ENCODE results near the gene CEP170B.
"Not testable (repeated sequence)": the region's sequence is repeated elsewhere in the genome, so short reads cannot be mapped to it uniquely, and the experiment has no call there.

Gene CEP170B

DNA sequence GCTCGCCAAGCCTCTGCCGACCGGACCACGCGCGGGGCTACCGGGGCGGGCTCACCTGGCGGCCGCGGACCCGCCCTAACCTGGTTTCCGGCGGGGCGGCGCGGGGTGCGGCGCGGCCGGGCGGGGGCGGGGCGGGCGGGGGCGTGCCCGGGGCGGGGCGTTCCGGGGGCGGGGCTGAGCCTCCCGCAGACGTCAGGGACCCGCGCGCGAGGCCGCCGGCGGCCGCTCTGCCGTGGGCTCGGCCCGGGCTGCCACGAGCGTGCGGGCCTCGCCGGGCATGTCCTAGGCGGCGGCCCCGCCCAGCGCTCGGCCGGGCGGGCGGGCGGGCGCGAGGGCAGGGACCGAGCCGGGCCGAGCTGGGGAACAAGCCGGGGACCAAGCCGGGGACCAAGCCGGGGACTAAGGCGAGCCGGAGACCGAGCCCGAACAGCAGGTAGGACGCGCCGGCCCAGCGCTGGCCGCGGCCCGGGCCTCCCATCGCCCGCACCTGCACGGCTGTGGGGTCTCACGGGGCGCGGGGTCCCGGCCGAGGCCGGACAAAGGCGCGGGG, at the start of gene CEP170B:
CEP170B (plus strand) TSS at position 188 of the 550 bp plus-strand sequence. CDS start 3,183 bp downstream, outside the sequence.
- DNase-seq: no peak

DNA sequence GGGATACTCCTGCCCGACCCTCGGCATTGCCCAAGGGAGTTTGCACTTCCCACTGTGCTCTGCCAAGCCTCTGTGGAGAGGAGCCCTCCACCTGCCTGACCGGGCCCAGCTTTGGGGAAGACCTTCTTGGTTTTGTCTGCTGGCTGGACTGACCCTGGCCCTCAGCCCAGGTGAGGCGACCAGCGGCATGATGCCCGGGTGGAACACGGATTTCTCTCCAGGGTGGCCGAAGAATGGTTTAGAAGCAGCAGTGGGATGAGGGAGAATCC, 48.5 kb upstream of the CEP170B start:
- no peak for DNase-seq

DNA sequence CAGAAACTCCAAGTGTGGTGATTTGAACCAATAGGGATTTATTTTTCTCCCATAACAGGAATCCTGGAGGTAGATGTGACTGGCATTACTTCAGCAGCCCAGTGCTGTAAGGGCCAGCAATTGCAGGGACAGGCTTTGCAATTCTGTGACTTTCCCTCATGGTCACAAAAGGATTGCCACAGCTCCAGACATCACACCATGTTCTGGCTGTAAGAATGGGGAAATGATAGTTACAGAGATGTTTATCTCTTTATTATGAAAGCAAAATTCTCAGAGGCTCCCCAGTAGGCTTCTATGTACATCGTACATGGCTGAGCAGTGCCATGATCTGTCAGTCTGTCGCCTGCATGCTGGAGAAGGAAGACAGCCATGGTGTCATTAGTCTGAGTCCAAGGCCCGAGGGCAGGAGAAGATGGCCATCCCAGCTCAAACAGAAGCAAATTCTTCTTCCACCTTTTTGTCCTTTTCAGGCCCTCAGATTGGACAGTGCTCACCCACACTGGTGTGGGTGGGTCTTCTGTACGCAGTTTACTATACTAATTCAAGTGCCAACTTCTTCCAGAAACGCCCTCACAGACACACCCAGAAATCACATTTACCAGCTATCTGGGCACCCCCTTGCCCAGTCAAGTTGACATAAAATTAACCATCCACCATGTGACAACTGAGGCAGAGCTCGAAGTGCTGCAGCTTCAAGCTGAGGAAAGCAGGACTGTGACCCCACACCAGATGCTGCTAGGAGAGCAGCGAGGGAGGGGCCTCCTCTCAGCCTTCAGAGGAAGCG, 46.9 kb upstream of the CEP170B start:
- DNase-seq: no peak

DNA sequence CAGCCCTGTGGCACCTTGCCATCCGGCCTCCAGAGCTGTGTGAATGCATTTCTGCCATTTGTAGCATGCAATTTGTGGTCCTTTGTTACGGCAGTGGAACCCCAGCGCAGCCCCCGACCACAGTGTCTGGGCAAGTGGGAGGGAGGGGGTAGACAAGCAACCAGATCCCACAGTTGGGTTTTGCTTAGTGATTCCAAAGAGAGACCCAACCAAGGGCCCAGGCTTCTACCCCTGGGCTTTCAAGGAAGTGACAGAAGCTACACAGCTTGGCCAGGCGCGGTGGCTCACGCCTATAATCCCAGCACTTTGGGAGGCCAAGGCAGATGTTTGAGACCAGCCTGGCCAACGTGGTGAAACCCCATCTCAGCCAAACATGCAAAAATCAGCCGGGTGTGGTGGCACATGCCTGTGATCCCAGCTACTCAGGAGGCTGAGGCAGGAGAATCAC, 46.3 kb upstream of the CEP170B start:
- no peak for DNase-seq

DNA sequence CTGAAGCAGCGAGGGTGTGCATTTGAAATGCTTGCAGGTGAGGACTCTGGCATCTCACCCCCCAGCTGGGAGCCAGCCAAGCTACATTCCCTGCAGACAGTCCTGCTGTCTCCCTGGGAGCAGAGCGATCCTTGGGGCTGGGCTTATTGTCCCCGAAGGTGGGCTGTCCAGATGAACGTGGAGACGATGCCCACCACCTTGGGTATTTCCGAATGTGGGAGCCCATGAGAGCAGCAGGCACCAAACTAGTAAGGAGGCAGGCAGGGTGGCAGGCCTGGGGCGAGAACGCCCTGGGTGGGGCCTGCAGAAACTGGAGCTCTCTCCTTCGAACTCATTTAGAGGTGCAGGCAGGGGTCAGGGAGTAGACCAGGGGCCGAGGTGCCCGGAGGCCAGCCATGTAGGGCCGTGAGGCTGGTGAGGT, 45.7 kb upstream of the CEP170B start:
- DNase-seq: no peak

DNA sequence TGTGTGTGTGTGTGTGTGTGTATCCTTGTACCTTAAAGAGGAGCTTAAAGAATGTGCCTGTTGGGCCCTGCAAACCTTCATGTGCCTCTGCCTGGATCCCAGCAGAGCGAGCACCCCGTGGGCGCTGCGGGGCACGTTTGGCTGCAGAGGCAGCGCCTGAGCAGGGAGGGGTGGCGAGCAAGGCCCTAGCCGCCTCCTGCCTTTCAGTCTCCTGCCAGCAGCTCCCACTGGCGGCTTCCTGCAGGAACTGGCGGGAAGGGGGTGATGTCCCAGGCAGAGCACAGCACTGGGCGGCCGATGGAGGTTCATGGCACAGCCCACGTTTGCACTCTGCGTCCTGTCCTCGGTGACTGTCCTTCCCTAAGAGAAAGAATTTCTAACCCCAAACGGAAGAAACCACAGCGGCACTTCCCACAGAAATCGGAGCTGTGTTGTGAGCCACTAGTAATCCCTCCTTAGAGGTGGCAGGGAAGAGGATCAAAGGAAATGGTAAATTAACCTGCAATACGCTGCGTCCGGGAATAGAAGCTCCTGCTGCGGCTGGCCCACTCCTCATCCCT, 44.3 kb upstream of the CEP170B start:
- no peak for DNase-seq

DNA sequence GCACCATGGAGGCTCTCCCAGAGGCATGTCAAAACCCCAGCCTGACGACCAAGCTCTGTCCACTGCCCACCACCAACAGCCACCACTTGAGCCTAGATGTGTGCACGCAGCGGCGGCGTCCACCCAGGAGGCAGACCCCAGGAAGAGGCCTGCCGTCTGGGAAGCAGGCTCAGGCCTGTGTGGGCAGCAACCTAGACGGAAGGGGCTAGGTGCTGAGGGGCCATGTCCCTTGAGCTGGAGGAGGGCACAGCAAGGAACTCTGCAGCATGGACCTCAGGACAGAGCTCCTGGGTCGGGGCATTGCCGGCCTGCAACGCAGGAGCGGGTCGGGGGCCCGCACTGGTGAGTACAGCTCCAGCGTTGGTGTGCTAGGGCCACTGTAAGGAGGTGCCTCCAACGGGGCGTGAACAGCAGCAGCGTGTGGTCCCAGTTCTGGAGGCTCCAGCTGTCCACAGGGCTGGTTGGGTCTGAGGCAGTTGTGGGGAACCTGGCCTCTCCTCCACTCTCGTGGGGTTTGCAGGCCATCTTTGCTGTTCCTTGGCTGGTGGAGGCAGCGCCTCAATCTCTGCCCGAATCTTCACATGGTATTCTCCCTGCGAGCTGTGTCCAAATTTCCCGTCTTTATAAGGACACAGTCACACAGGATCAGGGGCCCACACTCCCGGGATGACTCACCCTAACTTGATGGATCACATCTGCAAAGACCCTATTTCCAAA, 43.7 kb upstream of the CEP170B start:
- no peak for DNase-seq

DNA sequence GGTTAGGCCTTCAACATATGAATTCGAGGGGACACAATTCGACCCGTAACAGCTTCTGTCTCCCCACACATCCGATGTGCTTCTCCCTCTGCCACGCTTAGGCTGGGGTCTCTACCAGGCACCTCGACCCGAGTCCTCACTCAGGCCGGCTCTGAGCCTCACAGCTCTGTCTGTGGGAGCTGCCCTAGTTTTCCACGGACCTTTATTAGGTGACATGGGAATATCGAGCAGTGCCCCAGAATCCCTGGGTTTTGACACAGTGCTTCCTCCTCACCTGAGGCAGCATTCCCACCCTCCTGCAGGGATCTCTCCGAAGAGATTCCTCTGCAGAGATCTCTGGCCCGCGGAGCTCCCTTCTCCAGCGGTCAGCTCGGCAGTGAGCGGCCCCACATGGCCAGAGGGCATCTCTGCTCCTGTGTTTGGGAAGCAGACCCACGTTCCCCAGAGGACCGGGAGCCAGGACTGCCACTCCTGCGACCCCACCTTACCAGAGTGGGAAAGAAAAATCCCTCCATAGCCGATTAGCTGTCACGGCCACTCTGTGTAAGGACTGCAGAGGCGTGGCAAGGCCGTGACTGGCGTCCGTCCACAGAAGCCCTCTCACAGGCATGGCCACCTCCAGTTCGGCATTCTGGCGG, 43.0 kb upstream of the CEP170B start:
- no peak for DNase-seq

DNA sequence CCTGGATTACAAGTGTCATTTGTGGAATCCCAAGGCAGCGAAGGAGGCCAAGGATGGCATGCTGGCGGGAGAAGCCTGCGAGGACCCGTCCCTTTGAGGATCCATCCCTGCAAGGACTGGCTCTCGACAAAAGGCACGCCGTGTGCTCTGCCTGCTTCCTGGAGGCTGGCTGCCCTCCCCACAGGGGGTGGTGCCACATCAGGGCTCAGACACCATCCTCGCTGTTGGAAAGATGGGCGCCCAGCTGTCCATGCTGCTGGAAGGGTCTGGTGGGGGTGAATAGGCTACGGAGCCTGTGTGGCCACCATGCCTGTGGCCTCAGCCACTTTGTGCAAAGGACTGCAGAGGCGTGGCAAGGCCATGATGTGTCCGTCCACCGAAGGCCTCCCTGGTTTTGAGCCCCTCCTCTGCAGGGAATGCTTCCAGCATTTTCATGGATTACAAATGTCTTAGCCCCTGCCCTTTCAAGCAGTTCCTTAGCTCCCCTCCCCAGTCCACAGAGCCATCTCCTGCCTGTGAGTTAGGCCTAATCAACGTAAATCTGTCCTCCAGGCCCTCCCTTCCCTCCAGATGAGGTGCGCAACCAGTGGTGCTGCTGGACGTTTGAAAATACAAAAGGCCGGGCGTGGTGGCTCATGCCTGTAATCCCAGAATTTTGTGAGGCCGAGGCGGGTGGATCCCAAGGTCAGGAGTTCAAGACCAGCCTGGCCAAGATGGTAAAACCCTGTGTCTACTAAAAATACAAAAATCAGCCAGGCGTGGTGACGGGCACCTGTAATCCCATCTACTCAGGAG, 42.0 kb upstream of the CEP170B start:
- no peak for DNase-seq

DNA sequence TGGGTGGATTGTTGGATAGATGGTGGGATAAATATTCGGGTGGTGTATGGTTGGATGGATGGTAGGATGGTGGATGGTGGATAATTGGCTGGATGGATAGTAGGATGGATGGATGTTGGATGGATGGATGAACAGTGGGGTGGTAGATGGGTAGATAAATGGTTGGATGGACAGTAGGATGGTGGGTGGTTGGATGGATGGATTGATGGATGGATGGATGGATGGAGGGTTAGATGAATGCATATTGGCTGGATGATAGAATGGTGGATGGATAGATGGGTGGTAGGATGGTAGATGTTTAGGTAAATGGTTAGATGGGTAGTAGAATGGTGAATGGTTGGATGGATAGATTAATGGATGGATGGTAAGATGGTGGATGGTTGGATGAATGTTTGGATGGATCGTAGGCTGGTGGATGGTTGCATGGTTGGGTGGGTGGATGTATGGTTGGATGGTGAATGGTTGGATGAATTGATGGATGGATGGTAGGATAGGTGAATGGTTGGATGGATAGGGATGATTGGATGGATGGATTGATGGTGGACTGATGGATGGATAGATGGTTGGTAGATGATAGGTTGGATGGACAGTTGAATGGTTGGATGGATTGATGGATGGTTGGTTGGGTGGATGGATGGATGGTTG, 40.6 kb upstream of the CEP170B start:
- no peak for DNase-seq

DNA sequence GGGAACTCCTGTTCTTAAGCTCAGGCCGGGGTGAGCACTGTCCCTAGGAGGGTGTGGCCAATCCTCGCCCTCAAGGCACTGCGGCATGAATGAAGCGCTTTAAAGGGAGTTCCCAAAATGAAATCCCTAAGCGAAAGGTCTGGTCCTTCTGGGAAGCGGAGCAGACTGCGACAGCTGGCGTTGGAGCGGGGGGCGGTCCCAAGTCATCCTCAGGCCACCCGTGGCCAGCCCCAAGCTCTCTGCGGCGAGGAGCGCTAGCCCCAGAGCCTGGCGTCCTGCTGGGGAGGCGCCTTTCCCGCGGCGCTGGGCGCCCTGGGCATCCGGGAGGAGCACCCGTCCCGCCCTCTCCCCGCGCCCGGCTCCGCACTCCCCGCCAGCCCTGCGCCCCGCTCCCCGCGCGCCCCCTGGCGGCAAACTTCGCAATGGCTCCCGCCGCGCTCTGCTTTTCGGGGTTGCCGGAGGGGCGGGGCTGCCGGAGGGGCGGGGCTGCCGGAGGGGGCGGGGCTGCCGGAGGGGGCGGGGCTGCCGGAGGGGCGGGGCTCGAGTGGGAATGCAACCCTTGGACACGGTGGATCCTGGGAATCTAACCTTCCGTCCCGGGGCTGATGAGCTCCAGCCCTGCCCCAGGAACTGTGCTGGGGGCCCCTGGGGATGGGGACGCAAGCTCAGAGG, 38.7 kb upstream of the CEP170B start:
- DNase-seq: peak; percentile 90

DNA sequence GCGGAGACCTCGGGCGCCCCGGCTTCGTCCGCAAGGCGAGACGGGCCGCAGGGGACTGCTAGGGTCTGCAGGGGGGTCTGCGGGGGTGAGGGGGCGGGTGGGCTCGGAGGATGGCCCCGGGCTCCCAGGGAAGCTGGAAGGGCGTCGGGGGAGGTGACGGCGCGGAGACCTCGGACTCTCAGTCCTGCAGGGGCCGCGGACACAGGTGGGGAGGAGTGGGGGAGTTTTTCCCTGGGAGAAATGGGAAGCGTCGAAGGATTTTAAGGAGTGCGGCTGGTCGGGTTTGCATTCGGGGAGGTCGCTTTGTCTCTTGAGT, 38.2 kb upstream of the CEP170B start:
- DNase-seq: no peak

DNA sequence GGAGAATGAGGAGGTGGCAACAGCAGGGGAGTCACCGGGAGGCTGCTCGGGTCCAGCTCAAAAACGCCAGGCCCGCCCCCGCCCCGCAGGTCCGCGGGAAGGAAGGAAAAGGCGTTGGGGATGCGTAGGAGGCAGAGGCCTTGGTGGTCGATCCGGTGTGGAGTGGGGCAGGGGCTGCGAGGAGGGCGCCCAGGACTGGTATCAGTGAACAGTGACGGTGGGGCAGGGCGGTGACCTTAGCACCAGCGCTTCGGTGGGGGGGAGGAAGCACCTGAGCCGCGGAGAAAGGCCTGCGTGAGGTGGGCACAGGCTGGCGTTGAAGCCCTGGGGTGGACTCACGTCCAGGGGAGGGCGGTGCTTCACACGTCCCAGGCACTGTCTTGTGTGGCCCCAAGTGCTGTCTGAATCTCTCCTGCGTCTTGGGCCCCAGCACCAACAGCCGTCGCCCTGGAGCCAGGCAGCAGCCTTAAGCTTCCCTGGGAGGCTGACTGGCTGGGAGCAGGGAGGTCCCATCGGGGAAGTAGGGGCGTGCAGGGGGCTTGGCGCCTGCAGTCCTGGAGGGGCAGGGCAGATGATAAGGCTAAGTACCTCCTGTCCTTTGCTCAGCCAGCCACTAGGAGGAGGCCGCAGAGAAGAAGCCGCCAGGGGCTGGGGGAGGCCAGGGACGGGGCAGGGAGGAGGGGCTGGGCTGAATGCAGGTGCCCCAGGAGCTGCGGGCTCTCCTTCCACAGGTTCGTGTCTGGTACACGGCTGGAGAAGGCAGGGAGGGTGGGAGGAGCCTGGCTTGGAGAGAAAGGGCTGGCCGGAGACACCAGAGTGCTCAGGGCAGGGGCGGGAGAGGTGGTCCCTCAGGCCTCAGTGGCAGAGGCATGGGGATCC, 37.7 kb upstream of the CEP170B start:
- peak; percentile 27 for DNase-seq

DNA sequence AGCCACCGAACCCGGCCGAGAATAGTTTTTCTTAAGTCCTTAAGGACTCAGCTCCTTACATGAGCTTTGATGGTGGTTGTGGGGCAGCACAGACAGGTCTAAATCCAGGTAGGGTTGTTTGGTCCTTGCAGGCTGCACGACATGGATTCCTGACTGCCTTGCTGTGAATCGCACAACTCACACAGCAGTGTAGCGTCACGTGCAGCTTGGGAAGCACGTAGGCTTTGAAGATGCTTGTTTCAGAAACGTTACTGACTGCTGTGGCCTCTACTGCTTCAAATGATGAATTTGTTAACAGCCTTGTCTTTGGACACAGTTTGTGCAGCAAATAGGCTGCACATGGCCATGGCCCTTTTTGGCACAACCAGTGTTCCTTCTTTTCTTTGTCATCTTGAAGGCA, 34.3 kb upstream of the CEP170B start:
- DNase-seq: no peak

DNA sequence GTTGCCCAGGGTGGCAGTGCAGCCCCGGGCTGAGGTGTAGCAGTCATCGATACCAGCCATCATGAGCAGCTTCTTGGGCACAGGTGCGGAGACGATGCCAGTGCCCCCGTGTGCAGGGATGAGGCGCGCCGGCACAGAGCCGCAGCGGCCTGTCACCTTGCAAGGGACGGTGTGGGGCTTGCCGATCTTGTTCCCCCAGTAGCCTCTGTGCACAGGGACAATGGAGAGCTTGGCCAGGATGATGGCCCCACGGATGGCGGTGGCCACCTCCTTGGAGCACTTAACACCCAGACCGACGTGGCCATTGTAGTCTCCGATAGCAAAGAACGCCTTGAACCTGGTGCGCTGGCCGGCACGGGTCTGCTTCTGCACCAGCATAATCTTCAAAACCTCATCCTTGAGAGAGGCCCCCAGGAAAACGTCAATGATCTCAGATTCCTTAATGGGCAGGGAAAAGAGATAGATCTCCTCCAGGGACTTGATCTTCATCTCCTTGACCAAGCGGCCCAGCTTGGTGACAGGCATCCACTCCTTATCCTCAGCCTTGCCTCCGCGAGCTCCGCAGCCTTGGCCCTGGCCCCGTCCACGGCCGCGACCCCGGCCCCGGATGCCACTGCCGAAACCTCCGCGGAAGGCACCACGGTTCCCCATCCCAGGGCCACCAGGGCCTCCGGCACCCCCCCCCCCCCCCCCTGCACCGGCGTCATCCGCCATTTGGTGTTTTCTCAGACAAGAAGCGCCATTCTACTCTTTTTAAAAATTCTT, 28.7 kb upstream of the CEP170B start:
- not testable (repeated sequence) for DNase-seq

DNA sequence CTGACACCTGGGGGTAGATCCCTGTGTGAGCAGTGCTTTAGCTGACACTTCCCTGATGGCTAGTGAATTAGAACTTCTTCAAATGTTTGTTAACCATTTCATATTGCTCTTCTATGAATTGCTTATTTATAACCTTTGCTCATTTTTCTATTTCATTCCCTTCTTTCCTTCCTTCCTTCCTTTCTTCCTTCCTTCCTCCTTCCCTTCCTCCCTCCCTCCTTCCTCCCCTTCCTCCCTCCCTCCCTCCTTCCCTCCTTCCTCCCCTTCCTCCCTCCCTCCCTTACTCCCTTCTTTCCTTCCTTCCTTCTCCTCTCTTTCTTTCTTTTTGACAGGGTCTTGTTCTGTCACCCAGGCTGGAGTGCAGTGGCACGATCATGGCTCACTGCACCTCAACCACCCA, 23.3 kb upstream of the CEP170B start:
- DNase-seq: no peak

DNA sequence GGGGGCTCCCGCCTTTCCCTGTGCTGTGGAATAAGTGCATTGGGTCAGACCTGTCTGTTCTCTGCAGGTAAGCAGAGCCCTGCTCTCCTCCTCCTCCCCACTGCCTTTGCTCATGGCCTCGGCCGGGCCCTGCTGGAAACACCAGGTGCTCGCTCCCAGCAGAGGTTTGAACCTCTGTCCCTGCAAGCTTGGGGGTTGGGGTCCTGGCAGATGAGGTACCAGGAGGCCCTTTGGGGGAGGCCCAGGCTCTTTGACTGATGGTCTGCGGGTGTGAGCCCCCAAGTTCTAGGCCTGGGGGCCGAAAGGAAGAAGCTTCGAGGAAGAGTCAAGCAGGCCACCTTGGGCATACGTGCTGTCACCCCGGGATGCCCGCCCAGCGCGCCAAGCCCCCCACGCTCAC, 22.1 kb upstream of the CEP170B start:
- no peak for DNase-seq

DNA sequence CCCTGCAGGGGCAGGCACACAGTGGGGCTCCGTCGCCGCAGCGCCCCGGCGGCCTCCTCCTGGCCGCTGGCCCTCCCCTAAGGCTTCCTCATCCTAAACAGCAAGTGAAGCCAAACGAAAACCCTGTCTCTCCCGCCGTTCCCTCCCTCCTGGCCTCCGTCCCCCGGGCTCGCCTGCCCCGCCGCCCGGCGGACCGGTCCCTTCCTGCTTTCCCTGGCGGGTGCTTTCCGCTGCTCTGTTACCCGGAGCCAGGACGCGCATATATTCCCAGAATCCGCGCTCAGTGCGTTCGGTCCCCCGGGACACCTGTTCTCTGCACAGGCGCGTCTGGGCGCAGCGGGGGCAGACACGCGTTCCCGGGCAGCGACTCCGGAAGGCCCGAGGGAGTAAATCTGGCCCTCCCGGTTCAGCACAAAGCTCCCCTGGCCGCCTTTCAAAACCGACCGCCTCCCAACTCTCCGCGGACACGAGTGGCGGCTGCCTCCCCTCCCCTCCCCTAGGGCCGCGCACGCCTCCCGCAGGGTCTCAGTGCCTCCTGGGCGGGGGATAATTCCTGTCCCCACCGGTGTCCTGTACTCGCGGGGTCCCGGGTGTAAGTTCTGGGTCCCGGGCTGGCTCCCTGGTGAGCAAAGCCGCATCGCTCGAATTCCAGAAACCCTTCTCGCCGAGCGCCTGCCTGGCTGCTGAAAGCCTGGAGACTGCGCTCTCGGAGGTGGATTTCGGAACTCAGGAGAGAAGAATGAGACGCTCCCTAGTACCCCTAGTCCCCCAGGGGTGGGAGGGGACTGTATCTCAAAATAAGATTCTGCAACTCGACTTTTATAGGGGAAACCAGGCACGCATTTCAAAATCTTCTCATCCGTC, 21.4 kb upstream of the CEP170B start:
- no peak for DNase-seq

All from NCI-H524 treated with DMSO at 0.1 percent for 48 hours (cell line).